ENCODE data around the gene ZNF648.
"Not testable (repeated sequence)": the region's sequence is repeated elsewhere in the genome, so short reads cannot be mapped to it uniquely, and the experiment has no call there.

ZNF648 gene

GRCh38 chr1:182029002-182029378 is 32.5 kb downstream of the ZNF648 start:
- DNase-seq (ENCODE audit: low read depth): no peak

- DNase-seq (ENCODE audit: low read depth): no peak
Measured at GRCh38 chr1:182015360-182015759, 46.2 kb downstream of the ZNF648 start.

- not testable (repeated sequence) for DNase-seq (ENCODE audit: low read depth)
Measured at GRCh38 chr1:182010800-182011370, 50.6 kb downstream of the ZNF648 start.

GRCh38 chr1:182005398-182005797 is 56.1 kb downstream of the ZNF648 start:
- not testable (repeated sequence) for DNase-seq (ENCODE audit: low read depth)

GRCh38 chr1:182004601-182005000 is 56.9 kb downstream of the ZNF648 start:
- no peak for DNase-seq (ENCODE audit: low read depth)

Measured in activated T-cell treated with anti-CD3 and anti-CD28 coated beads for 24 hours (primary cell).